Mesenchymal stem cell (in vitro differentiated cells and primary cell): ENCODE measurements around the gene KRT36.

Source experiments
- DNase-seq: peaks from one replicate; pipeline ENCODE4 v3.0.0-alpha.2; 2013
- H2AFZ ChIP-seq: one replicate; pipeline ENCODE4 v1.6.1; 2013; ENCODE audit warnings: low read depth, mild to moderate bottlenecking, control low read depth, inconsistent platforms, low read length, moderate library complexity
- H2AK5ac ChIP-seq: 2 replicates; pipeline ENCODE4 v1.6.1; 2013; ENCODE audit warnings: low read length, moderate library complexity, mild to moderate bottlenecking, inconsistent platforms; ENCODE audit not compliant: severe bottlenecking
- H2BK120ac ChIP-seq: one replicate; pipeline ENCODE4 v1.6.1; 2013; ENCODE audit warnings: low read depth, mild to moderate bottlenecking, inconsistent platforms, low read length, moderate library complexity
- H2BK12ac ChIP-seq, 2 experiments: one replicate each; pipeline ENCODE4 v1.6.1; 2013; ENCODE audit warnings: inconsistent platforms in 2 of 2, low read length in 2 of 2, mild to moderate bottlenecking in 2 of 2, moderate library complexity in 2 of 2, control low read depth in 1 of 2
- H2BK15ac ChIP-seq: one replicate; pipeline ENCODE4 v1.6.1; 2013; ENCODE audit warnings: mild to moderate bottlenecking, low read depth, inconsistent platforms; ENCODE audit not compliant: poor library complexity, severe bottlenecking
- H2BK5ac ChIP-seq: 2 replicates; pipeline ENCODE4 v1.6.1; 2013; ENCODE audit warnings: low read depth, mild to moderate bottlenecking, low read length, control low read depth, inconsistent platforms; ENCODE audit not compliant: poor library complexity, severe bottlenecking
- H3K14ac ChIP-seq, 2 experiments: one replicate each; pipeline ENCODE4 v1.6.1; 2013; ENCODE audit warnings: inconsistent platforms in 2 of 2, low read length in 2 of 2, control low read depth in 1 of 2, mild to moderate bottlenecking in 1 of 2, moderate library complexity in 1 of 2
- H3K18ac ChIP-seq, 2 experiments: one replicate each; pipeline ENCODE4 v1.6.1; 2013; ENCODE audit warnings: inconsistent platforms in 2 of 2, low read length in 2 of 2, control low read depth in 1 of 2, low read depth in 1 of 2, mild to moderate bottlenecking in 1 of 2
- H3K23ac ChIP-seq, 2 experiments: one replicate each; pipeline ENCODE4 v1.6.1; 2013; ENCODE audit warnings: inconsistent platforms in 2 of 2, low read length in 2 of 2, mild to moderate bottlenecking in 2 of 2, moderate library complexity in 2 of 2, control low read depth in 1 of 2
- H3K27ac ChIP-seq: 2 replicates; pipeline ENCODE4 v1.5.1; 2013; ENCODE audit warnings: mild to moderate bottlenecking, moderate library complexity, low read length, control low read depth, inconsistent platforms; ENCODE audit not compliant: poor library complexity, severe bottlenecking
- H3K27me3 ChIP-seq, 2 experiments: 2 replicates each; pipeline versions ENCODE4 v1.6.1 to v1.7.0; 2013; ENCODE audit warnings: low read length in 2 of 2, mild to moderate bottlenecking in 2 of 2, moderate library complexity in 2 of 2, control low read depth in 1 of 2, inconsistent platforms in 1 of 2; ENCODE audit not compliant: control insufficient read depth in 1 of 2, insufficient read depth in 1 of 2
- H3K36me3 ChIP-seq, 2 experiments: 2 replicates each; pipeline versions ENCODE4 v1.6.1 to v1.7.0; 2013; ENCODE audit warnings: low read length in 2 of 2, control low read depth in 1 of 2, inconsistent platforms in 1 of 2, low read depth in 1 of 2, mild to moderate bottlenecking in 1 of 2; ENCODE audit not compliant: insufficient read depth in 2 of 2, control insufficient read depth in 1 of 2
- H3K4ac ChIP-seq, 2 experiments: one replicate each; pipeline ENCODE4 v1.6.1; 2013; ENCODE audit warnings: inconsistent platforms in 2 of 2, low read length in 2 of 2, mild to moderate bottlenecking in 2 of 2, moderate library complexity in 2 of 2, control low read depth in 1 of 2, low read depth in 1 of 2
- H3K4me1 ChIP-seq: 2 replicates; pipeline ENCODE4 v1.6.1; 2013; ENCODE audit warnings: low read depth, low read length, control low read depth; ENCODE audit not compliant: control insufficient read depth, insufficient read depth
- H3K4me2 ChIP-seq: 2 replicates; pipeline ENCODE4 v1.6.1; 2013; ENCODE audit warnings: low read length, mild to moderate bottlenecking, inconsistent platforms; ENCODE audit not compliant: poor library complexity, severe bottlenecking
- H3K4me3 ChIP-seq, 2 experiments: 2 replicates each; pipeline versions ENCODE4 v1.5.1 to v1.7.0; 2013; ENCODE audit warnings: low read length in 2 of 2, mild to moderate bottlenecking in 2 of 2, control low read depth in 1 of 2, low read depth in 1 of 2; ENCODE audit not compliant: insufficient read depth in 1 of 2
- H3K79me1 ChIP-seq: replicated peaks from 2 replicates; pipeline ENCODE4 v1.6.1; 2013; ENCODE audit warnings: mild to moderate bottlenecking, control low read depth, low read length, inconsistent platforms; ENCODE audit not compliant: poor library complexity, severe bottlenecking
- H3K9ac ChIP-seq: 2 replicates; pipeline ENCODE4 v1.7.0; 2013; ENCODE audit warnings: mild to moderate bottlenecking, low read length, moderate library complexity
- H3K9me3 ChIP-seq: 2 replicates; pipeline ENCODE4 v1.7.0; 2013; ENCODE audit warnings: mild to moderate bottlenecking, low read length; ENCODE audit not compliant: control insufficient read depth
- H4K8ac ChIP-seq: one replicate; pipeline ENCODE4 v1.6.1; 2013; ENCODE audit warnings: inconsistent platforms, mild to moderate bottlenecking, low read length, moderate library complexity
- H4K91ac ChIP-seq: one replicate; pipeline ENCODE4 v1.6.1; 2013; ENCODE audit warnings: mild to moderate bottlenecking, low read length, inconsistent platforms
- WGBS: methylation state at CpG from one replicate; pipeline ENCODE4 v1.1.7; 2013; ENCODE audit warnings: mixed read lengths; 5-methylcytosine and 5-hydroxymethylcytosine counted together

The KRT36 gene

GRCh38 chr17:41530062-41531048 lies 40.6 kb upstream of the KRT36 start:
- Histone ChIP-seq H3K27me3 (peaks cover 0 to 22% of the 10 kb centered on the region in 2 experiments), H3K4me2 (no peak overlapping the region), H2AK5ac (peak overlapping the region; percentile 76), H2BK5ac (no peak overlapping the region), H2BK120ac (peak overlapping the region; percentile 81), H3K36me3 (no peaks in the 10 kb centered on the region), H2BK12ac (peak overlapping the region; percentile 85 to 93), H4K91ac (peak overlapping the region; percentile 83), H3K79me1 (peaks cover 2% of the 10 kb centered on the region), H3K9me3 (no peaks in the 10 kb centered on the region), H3K23ac (no peak overlapping the region), H2BK15ac (peak overlapping the region; percentile 15), H3K14ac (peak overlapping the region in 1 of 2 experiments; percentile 44), H3K4me1 (peaks cover 32% of the 10 kb centered on the region), H4K8ac (peak overlapping the region; percentile 92), H3K4me3 (peak overlapping the region in 1 of 2 experiments; percentile 31), H3K27ac (peak overlapping the region; percentile 30), H2AFZ (no peak overlapping the region), H3K9ac (peak overlapping the region; percentile 28), H3K18ac (peak overlapping the region; percentile 85 to 90), H3K4ac (peak overlapping the region; percentile 66 to 70)
- 38% methylated on average over 7 of the region's 8 CpGs for WGBS
- DNase-seq = peak; percentile 96

- Histone ChIP-seq H2AFZ (no peak overlapping the region), H3K36me3 (peaks cover 0 to 8% of the 10 kb centered on the region in 2 experiments), H3K18ac (peak overlapping the region; percentile 24 to 88), H3K4me3 (no peak overlapping the region), H3K9ac (no peak overlapping the region), H3K4ac (peak overlapping the region; percentile 42 to 52), H4K8ac (peak overlapping the region; percentile 38), H3K9me3 (no peaks in the 10 kb centered on the region), H2BK5ac (no peak overlapping the region), H3K27ac (peak overlapping the region; percentile 30), H4K91ac (peak overlapping the region; percentile 55), H2BK120ac (peak overlapping the region; percentile 81), H2BK15ac (no peak overlapping the region), H2AK5ac (peak overlapping the region; percentile 49), H3K14ac (no peak overlapping the region), H3K23ac (no peak overlapping the region), H3K4me2 (no peak overlapping the region), H3K27me3 (peaks cover 0 to 19% of the 10 kb centered on the region in 2 experiments), H3K79me1 (peaks cover 2% of the 10 kb centered on the region), H2BK12ac (peak overlapping the region; percentile 69 to 93), H3K4me1 (peaks cover 33% of the 10 kb centered on the region)
- 56% methylated on average over 5 of the region's 5 CpGs for WGBS
- no peak for DNase-seq
These were observed 39.8 kb upstream of the KRT36 start for GRCh38 chr17:41529491-41529915.

- H3K18ac ChIP-seq = peak overlapping the region in 1 of 2 experiments; percentile 88
- H2BK120ac ChIP-seq = no peak overlapping the region
- WGBS = 63% methylated on average over 10 of the region's 10 CpGs
- no peak overlapping the region for H3K27ac ChIP-seq
- H4K91ac ChIP-seq = peak overlapping the region; percentile 74
- peaks cover 2% of the 10 kb centered on the region for H3K79me1 ChIP-seq
- no peaks in the 10 kb centered on the region for H3K9me3 ChIP-seq
- H3K4ac ChIP-seq = peak overlapping the region in 1 of 2 experiments; percentile 9
- peaks cover 0 to 19% of the 10 kb centered on the region in 2 experiments for H3K27me3 ChIP-seq
- H3K14ac ChIP-seq = no peak overlapping the region
- H2AFZ ChIP-seq = no peak overlapping the region
- no peak overlapping the region for H2BK5ac ChIP-seq
- no peak overlapping the region for H2BK15ac ChIP-seq
- H3K9ac ChIP-seq = no peak overlapping the region
- no peak overlapping the region for H2AK5ac ChIP-seq
- H2BK12ac ChIP-seq = peak overlapping the region in 1 of 2 experiments; percentile 93
- peaks cover 0 to 14% of the 10 kb centered on the region in 2 experiments for H3K36me3 ChIP-seq
- peaks cover 33% of the 10 kb centered on the region for H3K4me1 ChIP-seq
- no peak overlapping the region for H3K23ac ChIP-seq
- no peak overlapping the region for H4K8ac ChIP-seq
- H3K4me3 ChIP-seq = no peak overlapping the region
- no peak overlapping the region for H3K4me2 ChIP-seq
- no peak for DNase-seq
These were observed 39.2 kb upstream of the KRT36 start for GRCh38 chr17:41528959-41529353.
